Measurements from ENCODE around the gene FILIP1L. TPM values are rescaled to one million over a fixed set of nuclear protein-coding genes. Genes with fewer than 3 reads are reported as not detected.

Gene FILIP1L
- total RNA-seq, 1 donor from 2014 or later: 5.0 TPM

GRCh38 chr3:99856437-99857220 is 257.7 kb downstream of the FILIP1L start:
- intact Hi-C loops (cut with micrococcal nuclease): loop anchor here (1.0 to 2.0 kb wide), 2 partner anchors 10 to 16 kb away; no protein-coding TSS in a partner anchor

GRCh38 chr3:99855900-99856299 is 258.4 kb downstream of the FILIP1L start:
- intact Hi-C loops (cut with micrococcal nuclease): loop anchor here (2.0 kb wide), 1 partner anchor 17 kb away; no protein-coding TSS in a partner anchor

GRCh38 chr3:99854756-99855298 is 259.5 kb downstream of the FILIP1L start:
- intact Hi-C loops (cut with micrococcal nuclease): no loop called here

GRCh38 chr3:99852851-99853250 is 261.4 kb downstream of the FILIP1L start:
- intact Hi-C loops (cut with micrococcal nuclease): no loop called here

- intact Hi-C loops (cut with micrococcal nuclease): no loop called here
Measured at GRCh38 chr3:99851955-99852354, 262.3 kb downstream of the FILIP1L start.

GRCh38 chr3:99850608-99851007 is 263.7 kb downstream of the FILIP1L start:
- intact Hi-C loops (cut with micrococcal nuclease): no loop called here

GRCh38 chr3:99848433-99848832 is 265.9 kb downstream of the FILIP1L start:
- intact Hi-C loops (cut with micrococcal nuclease): loop anchor here (10.0 kb wide), 1 partner anchor 106 kb away; no protein-coding TSS in a partner anchor

GRCh38 chr3:99846477-99847160 is 267.7 kb downstream of the FILIP1L start:
- intact Hi-C loops (cut with micrococcal nuclease): loop anchor here (10.0 kb wide), 1 partner anchor 108 kb away; no protein-coding TSS in a partner anchor

GRCh38 chr3:99845999-99846398 is 268.3 kb downstream of the FILIP1L start:
- intact Hi-C loops (cut with micrococcal nuclease): loop anchor here (10.0 kb wide), 1 partner anchor 109 kb away; no protein-coding TSS in a partner anchor

GRCh38 chr3:99845331-99845730 is 269.0 kb downstream of the FILIP1L start:
- intact Hi-C loops (cut with micrococcal nuclease): loop anchor here (10.0 kb wide), 1 partner anchor 109 kb away; no protein-coding TSS in a partner anchor

GRCh38 chr3:99843590-99844258 is 270.6 kb downstream of the FILIP1L start:
- intact Hi-C loops (cut with micrococcal nuclease): loop anchor here (1.0 to 10.0 kb wide), 4 partner anchors 32 to 411 kb away; no protein-coding TSS in a partner anchor

GRCh38 chr3:99842826-99843589 is 271.3 kb downstream of the FILIP1L start:
- intact Hi-C loops (cut with micrococcal nuclease): loop anchor here (1.0 to 10.0 kb wide), 4 partner anchors 32 to 411 kb away; no protein-coding TSS in a partner anchor

- intact Hi-C loops (cut with micrococcal nuclease): loop anchor here (5.0 to 10.0 kb wide), 2 partner anchors 113 to 300 kb away; no protein-coding TSS in a partner anchor
Measured at GRCh38 chr3:99841949-99842348, 272.4 kb downstream of the FILIP1L start.

- intact Hi-C loops (cut with micrococcal nuclease): loop anchor here (5.0 to 10.0 kb wide), 2 partner anchors 115 to 303 kb away; no protein-coding TSS in a partner anchor
Measured at GRCh38 chr3:99839613-99840012, 274.7 kb downstream of the FILIP1L start.

- intact Hi-C loops (cut with micrococcal nuclease): no loop called here
Measured at GRCh38 chr3:99838755-99839154, 275.5 kb downstream of the FILIP1L start.

GRCh38 chr3:99837715-99838114 is 276.6 kb downstream of the FILIP1L start:
- intact Hi-C loops (cut with micrococcal nuclease): no loop called here

GRCh38 chr3:99836681-99837080 is 277.6 kb downstream of the FILIP1L start:
- intact Hi-C loops (cut with micrococcal nuclease): no loop called here

- intact Hi-C loops (cut with micrococcal nuclease): loop anchor here (5.0 kb wide), 2 partner anchors 233 to 428 kb away; partner anchors contain the start of gene TBC1D23
Measured at GRCh38 chr3:99834211-99834957, 279.9 kb downstream of the FILIP1L start.

GRCh38 chr3:99833617-99834205 is 280.6 kb downstream of the FILIP1L start:
- intact Hi-C loops (cut with micrococcal nuclease): loop anchor here (2.0 to 5.0 kb wide), 3 partner anchors 234 to 757 kb away; partner anchors contain the start of gene TBC1D23
